Esophagus squamous epithelium (tissue), 5 donors: ENCODE data around the gene ROCK2. TPM values are rescaled to one million over a fixed set of nuclear protein-coding genes. Genes with fewer than 3 reads are reported as not detected.

Experiments used
- DNase-seq: peaks from one replicate; lab custom pipeline; 2025; lab: John Stamatoyannopoulos, UW
- H3K27ac ChIP-seq, 4 donors: fragments of 200-600 bp; sonication (generic); one replicate each; pipeline ENCODE4 v1.5.1; 2016 to 2019; ENCODE audit warnings: mild to moderate bottlenecking in 1 of 4
- H3K27me3 ChIP-seq, 4 donors: fragments of 200-600 bp; sonication (generic); 1 replicate in 3 of 4; 2 replicates in 1 of 4; pipeline versions ENCODE4 v1.5.1 to v1.6.0; 2017 to 2021; ENCODE audit warnings: antibody characterized with exemption in 1 of 4
- H3K36me3 ChIP-seq, 3 donors: fragments of 200-600 bp; sonication (generic); one replicate each; pipeline ENCODE4 v1.5.1; 2016 to 2019
- H3K4me1 ChIP-seq, 3 donors: fragments of 200-600 bp; sonication (generic); one replicate each; pipeline ENCODE4 v1.5.1; 2017 to 2019
- H3K4me3 ChIP-seq, 4 donors: fragments of 200-600 bp; sonication (generic); 1 replicate in 3 of 4; 2 replicates in 1 of 4; pipeline ENCODE4 v1.5.1; 2016 to 2019; ENCODE audit warnings: mild to moderate bottlenecking in 2 of 4, moderate library complexity in 1 of 4
- H3K9me3 ChIP-seq, 3 donors: fragments of 200-600 bp; sonication (generic); one replicate each; pipeline ENCODE4 v1.5.1; 2016 to 2019
- POLR2A ChIP-seq, 4 donors: fragments of 450-650 bp; IDR thresholded peaks; one replicate each; pipeline ENCODE4 v1.6.1; 2017; ENCODE audit warnings: antibody characterized with exemption in 4 of 4, mild to moderate bottlenecking in 4 of 4, moderate library complexity in 3 of 4
- WGBS, 2 donors: methylation state at CpG; one replicate each; pipeline ENCODE4 v1.1.5; 2018; 5-methylcytosine and 5-hydroxymethylcytosine counted together
- intact Hi-C: fragments of 100-400 bp; cut with DNase I; formaldehyde crosslinking; loops from one replicate; pipeline ENCODE4 v1.15.0; 2022
- total RNA-seq, 4 donors: library from RNA; depleted of rRNA; stranded (reverse); fragments of >200 nt; gene quantifications; one replicate each; pipeline ENCODE4 v1.1.0, GENCODE V29; 2016
- TF ChIP-seq, protein P1 (sequence below), 6 experiments: fragments of 450-650 bp in 4 of 6; fragments of 200-600 bp in 2 of 6; sonication (generic) in 2 of 6; IDR thresholded peaks; one replicate each; pipeline ENCODE4 v1.5.1; 2016 to 2019; ENCODE audit warnings: antibody characterized with exemption in 6 of 6, mild to moderate bottlenecking in 4 of 6, moderate library complexity in 4 of 6
- donor health status: DM: yes; HTN: yes; CAD: no.

ROCK2 gene
- total RNA-seq, 4 donors from 2014 or later, result 15.2 to 50.5 (median 21.4) TPM

GRCh38 chr2:11288431-11288830 is 56.0 kb downstream of the ROCK2 start:
- Histone ChIP-seq H3K27me3 (no peaks in the 10 kb centered on the region), H3K4me1 (peaks cover 0 to 15% (median 0%) of the 10 kb centered on the region in 3 donors), H3K4me3 (no peak overlapping the region), H3K27ac (no peak overlapping the region), H3K36me3 (peaks cover 0 to 29% (median 6%) of the 10 kb centered on the region in 3 donors), H3K9me3 (peaks cover 0 to 4% (median 0%) of the 10 kb centered on the region in 3 donors)
- TF ChIP-seq, protein P1, sequence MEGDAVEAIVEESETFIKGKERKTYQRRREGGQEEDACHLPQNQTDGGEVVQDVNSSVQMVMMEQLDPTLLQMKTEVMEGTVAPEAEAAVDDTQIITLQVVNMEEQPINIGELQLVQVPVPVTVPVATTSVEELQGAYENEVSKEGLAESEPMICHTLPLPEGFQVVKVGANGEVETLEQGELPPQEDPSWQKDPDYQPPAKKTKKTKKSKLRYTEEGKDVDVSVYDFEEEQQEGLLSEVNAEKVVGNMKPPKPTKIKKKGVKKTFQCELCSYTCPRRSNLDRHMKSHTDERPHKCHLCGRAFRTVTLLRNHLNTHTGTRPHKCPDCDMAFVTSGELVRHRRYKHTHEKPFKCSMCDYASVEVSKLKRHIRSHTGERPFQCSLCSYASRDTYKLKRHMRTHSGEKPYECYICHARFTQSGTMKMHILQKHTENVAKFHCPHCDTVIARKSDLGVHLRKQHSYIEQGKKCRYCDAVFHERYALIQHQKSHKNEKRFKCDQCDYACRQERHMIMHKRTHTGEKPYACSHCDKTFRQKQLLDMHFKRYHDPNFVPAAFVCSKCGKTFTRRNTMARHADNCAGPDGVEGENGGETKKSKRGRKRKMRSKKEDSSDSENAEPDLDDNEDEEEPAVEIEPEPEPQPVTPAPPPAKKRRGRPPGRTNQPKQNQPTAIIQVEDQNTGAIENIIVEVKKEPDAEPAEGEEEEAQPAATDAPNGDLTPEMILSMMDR (IDR thresholded peaks at IDR 0.05), result no peak
- no peak for TF ChIP-seq POLR2A (IDR thresholded peaks at IDR 0.05)
- intact Hi-C loops, result no loop called here
- WGBS, 2 donors, result 53 to 84% methylated on average over 3 of the region's 3 CpGs
- DNase-seq, result no peak

GRCh38 chr2:11286749-11287148 is 57.7 kb downstream of the ROCK2 start:
- no peak overlapping the region for H3K27ac ChIP-seq
- peaks cover 0 to 15% (median 0%) of the 10 kb centered on the region in 3 donors for H3K4me1 ChIP-seq
- DNase-seq, result no peak
- WGBS, 2 donors, result 79 to 85% methylated on average over 1 of the region's 1 CpG
- peaks cover 0 to 38% (median 6%) of the 10 kb centered on the region in 3 donors for H3K36me3 ChIP-seq
- intact Hi-C loops, result no loop called here
- H3K9me3 ChIP-seq, result peaks cover 0 to 4% (median 0%) of the 10 kb centered on the region in 3 donors
- H3K4me3 ChIP-seq, result no peak overlapping the region
- no peaks in the 10 kb centered on the region for H3K27me3 ChIP-seq
- TF ChIP-seq, protein P1 (IDR thresholded peaks at IDR 0.05), result no peak

DNA sequence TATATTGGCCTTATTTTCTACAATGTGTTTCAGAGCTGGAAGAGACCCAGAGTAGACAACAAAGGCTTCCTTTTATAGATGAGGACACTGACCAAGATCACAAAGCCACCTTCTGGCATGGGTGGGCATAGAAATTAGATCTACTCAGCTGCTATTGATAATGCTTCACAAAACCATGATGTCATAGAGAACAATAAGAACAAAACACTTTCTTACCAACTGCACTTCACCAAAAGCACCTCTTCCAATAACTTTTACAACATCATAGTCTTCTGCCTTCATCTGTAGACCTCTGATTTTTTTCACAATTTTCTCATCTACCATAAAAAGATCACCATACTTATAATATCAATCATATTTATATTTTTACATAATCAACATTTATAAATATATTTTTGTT is 58.1 kb downstream of the ROCK2 start:
- no peak for DNase-seq
- Histone ChIP-seq H3K4me1 (peaks cover 0 to 15% (median 0%) of the 10 kb centered on the region in 3 donors), H3K27ac (no peak overlapping the region), H3K9me3 (peaks cover 0 to 4% (median 0%) of the 10 kb centered on the region in 3 donors), H3K36me3 (peaks cover 0 to 43% (median 6%) of the 10 kb centered on the region in 3 donors), H3K27me3 (no peaks in the 10 kb centered on the region), H3K4me3 (no peak overlapping the region)
- intact Hi-C loops, result no loop called here
- TF ChIP-seq, protein P1 (IDR thresholded peaks at IDR 0.05), result no peak
- no peak for TF ChIP-seq POLR2A (IDR thresholded peaks at IDR 0.05)

DNA sequence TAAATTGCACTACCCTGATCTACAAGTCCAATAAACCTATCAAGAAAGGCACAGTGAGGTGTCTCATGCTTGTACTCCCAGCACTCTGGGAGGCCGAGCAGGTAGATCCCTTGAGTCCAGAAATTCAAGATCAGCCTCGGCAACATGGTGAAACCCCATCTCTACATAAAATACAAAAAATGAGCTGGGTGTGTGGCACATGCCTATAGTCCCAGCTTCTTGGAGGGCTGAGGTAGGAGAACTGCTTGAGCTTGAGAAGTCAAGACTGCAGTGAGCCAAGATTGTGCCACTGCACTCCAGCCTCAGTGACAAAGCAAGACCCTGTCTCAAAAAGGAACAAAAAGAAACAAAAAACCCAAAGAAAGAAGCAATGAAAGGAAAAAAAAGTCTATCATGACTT is 58.9 kb downstream of the ROCK2 start:
- H3K4me3 ChIP-seq, result no peak overlapping the region
- H3K4me1 ChIP-seq, result peaks cover 0 to 15% (median 0%) of the 10 kb centered on the region in 3 donors
- WGBS, 2 donors, result 87 to 92% methylated on average over 2 of the region's 2 CpGs
- intact Hi-C loops, result no loop called here
- TF ChIP-seq, protein P1 (IDR thresholded peaks at IDR 0.05), result no peak
- no peak for TF ChIP-seq POLR2A (IDR thresholded peaks at IDR 0.05)
- DNase-seq, result no peak
- H3K27ac ChIP-seq, result no peak overlapping the region
- no peaks in the 10 kb centered on the region for H3K27me3 ChIP-seq
- peaks cover 0 to 4% (median 0%) of the 10 kb centered on the region in 3 donors for H3K9me3 ChIP-seq
- peaks cover 0 to 45% (median 6%) of the 10 kb centered on the region in 3 donors for H3K36me3 ChIP-seq

DNA sequence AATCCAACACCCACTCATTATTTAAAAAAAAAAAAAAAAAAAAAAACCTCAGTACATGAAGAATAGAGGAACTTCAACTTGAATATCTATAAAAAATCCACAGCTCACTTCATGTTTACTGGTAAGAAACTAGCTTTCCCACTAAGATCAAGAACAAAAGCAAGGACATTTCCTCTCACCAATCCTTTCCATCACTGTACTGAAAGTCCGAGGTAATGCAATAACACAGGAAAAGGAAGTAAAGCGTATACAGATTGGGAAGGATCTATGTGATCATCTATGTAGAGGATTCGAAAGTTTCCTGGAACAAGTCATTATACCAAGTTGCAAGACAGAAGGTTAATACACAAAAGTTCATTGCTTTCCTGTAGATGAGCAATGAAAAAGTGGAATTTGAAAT is 63.2 kb downstream of the ROCK2 start:
- H3K27ac ChIP-seq, result no peak overlapping the region
- no peak overlapping the region for H3K4me3 ChIP-seq
- no peak for DNase-seq
- 57 to 71% methylated on average over 3 of the region's 3 CpGs for WGBS, 2 donors
- no peaks in the 10 kb centered on the region for H3K27me3 ChIP-seq
- no peak for TF ChIP-seq POLR2A (IDR thresholded peaks at IDR 0.05)
- TF ChIP-seq, protein P1 (IDR thresholded peaks at IDR 0.05), result no peak
- H3K9me3 ChIP-seq, result peaks cover 0 to 4% (median 0%) of the 10 kb centered on the region in 3 donors
- peaks cover 0 to 61% (median 6%) of the 10 kb centered on the region in 3 donors for H3K36me3 ChIP-seq
- intact Hi-C loops, result no loop called here
- H3K4me1 ChIP-seq, result no peaks in the 10 kb centered on the region
